GM12874 (cell line): ENCODE data around the gene IKZF1.

Source experiments
- CTCF ChIP-seq: IDR thresholded peaks from 2 replicates; pipeline ENCODE4 v1.5.1; 2011; ENCODE audit warnings: low read depth, mild to moderate bottlenecking, control low read depth, low read length, moderate library complexity; ENCODE audit not compliant: insufficient read depth

The IKZF1 gene

GRCh38 chr7:50266635-50267386 is 37.7 kb upstream of the IKZF1 start:
- no peak for TF ChIP-seq CTCF

- TF ChIP-seq CTCF = no peak
Observed at GRCh38 chr7:50267525-50268041, 36.9 kb upstream of the IKZF1 start.

- TF ChIP-seq CTCF = no peak
Observed at GRCh38 chr7:50268223-50268622, 36.3 kb upstream of the IKZF1 start.

- no peak for TF ChIP-seq CTCF
Observed at GRCh38 chr7:50268990-50269389, 35.5 kb upstream of the IKZF1 start.

- no peak for TF ChIP-seq CTCF
Observed at GRCh38 chr7:50270531-50271018, 33.9 kb upstream of the IKZF1 start.

GRCh38 chr7:50272808-50273207 is 31.7 kb upstream of the IKZF1 start:
- no peak for TF ChIP-seq CTCF

- TF ChIP-seq CTCF = no peak
Observed at GRCh38 chr7:50273301-50273700, 31.2 kb upstream of the IKZF1 start.
